ENCODE measurements around the gene CYP26B1.

The CYP26B1 gene

GRCh38 chr2:72080286-72081145 lies 67.1 kb downstream of the CYP26B1 start:
- DNase-seq = no peak

Data from NCI-H1417 treated with DMSO at 0.1 percent for 48 hours (cell line).